HG03432 (cell line): ENCODE data around the gene ZNF276.
"Not testable (repeated sequence)": the region's sequence is repeated elsewhere in the genome, so short reads cannot be mapped to it uniquely, and the experiment has no call there.

Source experiments
- ATAC-seq: cut with Tn5 transposase; IDR thresholded peaks from one replicate; pipeline ENCODE4 v1.9.1; 2021; ENCODE audit warnings: mild to moderate bottlenecking, moderate library complexity; ENCODE audit not compliant: unreplicated experiment

The ZNF276 gene

GRCh38 chr16:89779231-89779908, 58.0 kb downstream of the ZNF276 start:
- no peak for ATAC-seq

GRCh38 chr16:89779909-89780305, 58.6 kb downstream of the ZNF276 start:
- ATAC-seq, result no peak

GRCh38 chr16:89782489-89782888, 61.2 kb downstream of the ZNF276 start:
- no peak for ATAC-seq

- ATAC-seq, result not testable (repeated sequence)
These were observed 62.6 kb downstream of the ZNF276 start for GRCh38 chr16:89783952-89784351.

GRCh38 chr16:89784406-89784805, 63.1 kb downstream of the ZNF276 start:
- ATAC-seq, result no peak

- ATAC-seq, result no peak
These were observed 64.3 kb downstream of the ZNF276 start for GRCh38 chr16:89785523-89786155.

- ATAC-seq, result no peak
These were observed 65.4 kb downstream of the ZNF276 start for GRCh38 chr16:89786474-89787364.

GRCh38 chr16:89787365-89787805, 66.0 kb downstream of the ZNF276 start:
- ATAC-seq, result no peak
